KOPT-K1 (cell line): ENCODE measurements around the gene CDH2.

Experiments
- H3K27ac ChIP-seq: fragments of 200-600 bp; sonication (generic); 2 replicates; pipeline ENCODE4 v1.5.1; 2016; ENCODE audit warnings: antibody characterized with exemption, mild to moderate bottlenecking, low read depth, low read length; ENCODE audit not compliant: poor library complexity, severe bottlenecking
- H3K36me3 ChIP-seq: fragments of 200-600 bp; sonication (generic); 2 replicates; pipeline ENCODE4 v1.5.1; 2017; ENCODE audit warnings: antibody characterized with exemption, mild to moderate bottlenecking, low read length, moderate library complexity; ENCODE audit not compliant: insufficient read depth
- H3K9me3 ChIP-seq: fragments of 200-600 bp; sonication (generic); 2 replicates; pipeline ENCODE4 v1.5.1; 2017; ENCODE audit warnings: antibody characterized with exemption, low read length, mild to moderate bottlenecking; ENCODE audit not compliant: insufficient read depth, poor library complexity, severe bottlenecking

The CDH2 gene

DNA sequence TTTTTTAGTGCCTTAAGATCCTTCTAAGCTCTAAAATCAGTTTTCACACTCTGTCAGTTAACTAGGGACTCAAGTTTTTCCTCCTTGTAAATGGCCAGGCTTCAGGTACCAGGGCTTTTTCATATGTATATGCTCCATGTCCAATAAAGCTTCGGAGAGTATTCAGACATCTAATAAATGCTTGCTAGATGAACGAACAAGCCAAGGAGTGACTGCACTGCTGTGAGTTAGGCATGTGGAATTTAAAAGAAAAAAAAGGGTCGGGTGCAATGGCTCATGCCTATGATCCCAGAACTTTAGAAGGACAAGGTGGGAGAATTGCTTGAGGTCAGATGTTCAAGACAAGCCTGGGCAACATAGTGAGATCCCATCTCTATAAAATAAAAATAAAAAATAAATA lies 81.9 kb downstream of the CDH2 start:
- Histone ChIP-seq H3K36me3 (no peaks in the 10 kb centered on the region), H3K9me3 (no peaks in the 10 kb centered on the region), H3K27ac (no peak overlapping the region)

DNA sequence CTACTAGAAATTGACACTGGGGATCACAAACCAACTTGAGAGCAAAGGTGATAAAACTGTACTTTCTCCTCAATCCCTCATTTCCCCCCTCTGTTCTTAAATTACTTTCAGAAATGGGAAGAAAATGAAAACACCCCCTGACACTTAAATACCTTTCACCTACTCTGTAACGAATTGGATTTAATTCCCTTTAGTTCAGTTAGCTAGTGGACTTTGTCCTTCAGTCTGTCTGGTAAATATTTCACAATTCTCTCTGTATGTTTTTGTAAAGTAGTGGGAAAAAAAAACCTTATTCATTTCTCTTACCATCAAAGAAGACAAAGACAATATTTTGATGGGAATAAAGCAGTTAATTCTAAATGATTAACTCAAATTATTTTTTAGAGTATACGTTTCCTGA lies 85.7 kb downstream of the CDH2 start:
- H3K27ac ChIP-seq = no peak overlapping the region
- H3K36me3 ChIP-seq = no peaks in the 10 kb centered on the region
- H3K9me3 ChIP-seq = no peaks in the 10 kb centered on the region

DNA sequence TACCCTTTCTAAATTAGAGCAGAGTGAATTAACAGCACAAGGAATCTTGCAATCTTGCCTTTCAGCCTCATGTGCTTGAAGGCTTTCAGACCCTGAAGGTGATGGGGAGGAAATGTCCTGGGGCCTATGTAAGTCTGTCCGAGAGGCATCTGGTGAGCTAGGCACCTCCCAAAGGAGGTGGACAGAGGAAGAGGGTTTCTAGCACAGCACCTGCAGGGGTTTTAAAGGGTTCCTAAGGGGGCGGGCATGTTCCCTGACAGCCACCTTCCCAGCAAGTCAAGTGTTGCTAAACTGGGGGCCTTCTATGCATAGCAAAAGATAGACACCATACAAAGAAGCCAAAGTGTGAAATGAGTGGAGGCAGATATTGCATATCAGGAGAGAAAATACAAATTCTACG lies 88.5 kb downstream of the CDH2 start:
- no peaks in the 10 kb centered on the region for H3K36me3 ChIP-seq
- H3K27ac ChIP-seq = no peak overlapping the region
- H3K9me3 ChIP-seq = no peaks in the 10 kb centered on the region

DNA sequence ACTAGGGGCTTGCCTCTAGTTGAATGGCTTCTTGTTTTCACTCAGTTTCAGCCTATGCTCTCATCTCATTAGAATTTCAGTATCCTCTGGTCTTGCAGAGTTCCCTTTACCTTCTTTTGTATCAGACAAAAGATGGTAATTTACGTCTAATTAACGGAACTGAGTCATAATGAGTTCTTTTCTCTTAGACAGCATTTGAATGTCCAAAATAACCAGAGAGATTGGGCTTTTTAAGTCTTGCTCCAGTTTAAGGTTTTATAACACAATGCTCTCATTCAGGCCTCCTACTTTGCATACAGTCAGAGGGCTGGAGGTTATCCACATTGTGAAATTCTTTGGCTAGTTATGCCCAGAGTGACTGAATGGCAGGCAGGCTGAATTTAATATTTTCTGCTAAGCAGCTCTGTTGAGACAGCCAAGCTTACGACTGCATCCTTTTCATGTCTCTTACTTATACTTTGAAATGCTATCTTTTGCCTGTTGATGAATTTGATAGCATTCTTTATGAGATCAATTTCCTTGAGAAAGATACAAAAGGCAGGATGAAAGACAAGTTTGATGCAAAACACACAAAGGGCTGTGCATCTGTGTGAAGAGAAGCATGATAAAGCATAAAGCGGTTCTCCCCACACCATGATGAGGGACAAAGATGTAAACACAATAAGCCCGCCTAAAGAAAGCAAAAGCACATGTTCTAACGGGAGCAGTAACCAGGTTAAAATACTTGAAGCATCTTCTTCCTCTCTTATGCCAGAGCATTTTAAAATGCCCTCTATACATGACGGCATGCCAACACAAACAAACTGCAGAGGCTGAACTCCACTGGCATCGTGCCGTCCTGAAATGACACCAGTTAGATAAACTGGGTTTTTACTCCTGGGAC lies 90.0 kb downstream of the CDH2 start:
- Histone ChIP-seq H3K36me3 (no peaks in the 10 kb centered on the region), H3K27ac (no peak overlapping the region), H3K9me3 (no peaks in the 10 kb centered on the region)

DNA sequence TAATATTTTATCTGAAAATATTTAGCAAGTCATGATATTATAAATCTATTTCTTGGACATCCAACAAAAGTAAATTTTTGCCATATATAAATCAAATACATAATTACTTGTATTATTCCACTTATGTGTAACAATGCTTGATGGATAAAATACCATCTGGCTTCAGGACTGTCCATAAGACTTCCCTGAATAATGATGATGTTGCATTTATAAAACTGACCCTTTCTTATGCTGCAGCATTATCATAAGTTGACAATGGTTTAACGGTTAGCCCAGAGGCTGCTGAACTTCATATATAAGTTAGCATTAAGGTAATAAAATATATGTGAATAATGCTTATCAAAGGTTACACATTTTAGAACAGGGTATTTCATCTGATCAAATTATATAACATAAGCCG lies 95.4 kb downstream of the CDH2 start:
- Histone ChIP-seq H3K36me3 (no peaks in the 10 kb centered on the region), H3K27ac (no peak overlapping the region), H3K9me3 (no peaks in the 10 kb centered on the region)

DNA sequence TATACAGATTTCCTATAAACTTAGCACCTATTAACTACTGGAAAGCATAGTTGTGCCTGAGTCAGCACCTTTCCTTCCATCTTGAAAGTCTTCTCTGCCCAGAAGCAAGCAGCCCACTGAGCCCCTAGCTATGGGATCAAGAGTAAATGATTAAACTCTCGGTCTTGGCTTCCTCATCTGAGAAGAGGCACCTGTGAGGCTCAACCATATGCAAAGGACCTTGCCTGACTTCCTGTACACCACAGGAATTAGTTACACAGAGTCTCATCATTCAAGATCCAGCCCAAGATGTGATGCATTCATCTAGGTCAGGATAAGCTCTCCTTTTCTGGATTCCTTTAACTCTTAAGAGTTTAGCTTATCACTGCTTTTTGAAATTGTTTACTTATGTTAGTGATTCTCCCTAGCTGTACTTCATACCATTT lies 96.0 kb downstream of the CDH2 start:
- Histone ChIP-seq H3K27ac (no peak overlapping the region), H3K9me3 (no peaks in the 10 kb centered on the region), H3K36me3 (no peaks in the 10 kb centered on the region)

DNA sequence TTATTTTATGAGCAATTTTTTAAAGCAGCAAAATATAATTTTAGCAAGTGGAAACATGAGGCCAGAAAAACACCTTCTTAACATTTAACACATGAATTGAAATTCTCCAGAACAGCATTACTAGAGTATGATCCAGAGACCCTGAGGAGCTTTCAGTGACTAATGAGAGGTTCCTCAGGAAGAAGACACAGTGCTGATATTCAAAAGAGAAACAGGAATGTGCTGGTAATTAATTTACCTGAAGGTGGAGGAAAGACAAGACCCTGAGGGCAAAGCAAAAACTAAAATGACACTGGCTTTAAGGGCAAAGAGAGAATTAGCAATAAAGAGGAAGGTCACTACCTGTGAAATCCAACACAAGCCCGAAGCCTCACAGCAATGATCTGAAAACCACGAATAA lies 97.0 kb downstream of the CDH2 start:
- H3K27ac ChIP-seq = no peak overlapping the region
- H3K36me3 ChIP-seq = no peaks in the 10 kb centered on the region
- H3K9me3 ChIP-seq = no peaks in the 10 kb centered on the region

DNA sequence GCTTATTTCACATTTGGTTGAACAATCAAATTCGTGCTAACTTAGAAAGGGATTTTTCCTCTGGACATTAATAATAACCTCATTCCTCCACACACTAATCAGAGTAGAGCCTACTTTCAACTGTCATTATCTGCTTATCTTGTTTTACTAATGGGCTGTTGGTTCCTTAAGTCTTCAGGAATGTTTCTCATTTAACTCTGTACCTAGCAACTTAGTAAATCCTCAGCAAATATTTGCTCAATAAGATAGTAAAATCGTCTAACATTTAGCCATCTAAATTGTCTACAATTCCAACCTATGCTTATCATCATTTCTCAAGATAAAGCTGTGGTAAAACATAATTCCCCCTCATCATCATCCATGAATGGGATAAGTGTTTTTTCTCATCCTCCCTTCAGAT lies 98.1 kb downstream of the CDH2 start:
- H3K9me3 ChIP-seq = no peaks in the 10 kb centered on the region
- H3K36me3 ChIP-seq = no peaks in the 10 kb centered on the region
- H3K27ac ChIP-seq = no peak overlapping the region

DNA sequence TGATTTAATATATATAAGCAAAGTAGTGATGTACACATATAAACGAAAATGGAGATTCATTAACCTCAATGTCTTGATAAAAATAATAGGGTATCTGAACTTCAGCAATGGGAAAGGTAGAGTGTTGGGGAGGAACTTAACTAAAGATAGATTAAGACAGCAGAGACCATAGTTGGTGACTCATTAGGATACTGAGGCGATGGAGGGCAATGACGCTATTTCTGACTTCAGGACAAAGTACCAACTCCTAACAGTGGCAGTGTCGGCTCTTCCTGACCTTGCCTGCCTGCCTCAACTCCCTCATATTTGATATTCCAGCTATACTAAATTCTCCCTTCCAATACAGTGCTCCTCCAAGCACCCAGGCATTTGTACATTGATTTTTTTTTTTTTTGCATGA lies 98.6 kb downstream of the CDH2 start:
- Histone ChIP-seq H3K36me3 (no peaks in the 10 kb centered on the region), H3K27ac (no peak overlapping the region), H3K9me3 (no peaks in the 10 kb centered on the region)

DNA sequence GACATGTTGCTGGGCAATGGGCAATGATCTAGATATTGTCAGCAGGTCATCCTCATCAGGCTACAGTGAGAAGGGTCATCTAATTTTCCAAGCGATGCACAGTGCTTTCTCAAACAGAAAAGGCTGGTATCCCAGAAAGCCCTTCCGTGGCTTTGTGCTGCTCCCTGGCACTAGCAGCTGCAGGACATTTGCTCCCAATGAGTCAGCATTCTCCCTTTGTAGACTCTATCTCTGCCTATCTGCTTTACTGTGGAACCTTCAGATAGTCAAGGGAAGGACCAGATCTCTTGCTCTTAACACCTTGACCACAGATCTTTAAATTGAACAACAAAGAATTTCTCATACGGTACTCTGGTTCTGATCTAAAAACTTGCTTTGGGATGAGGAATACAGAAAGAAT lies 101.4 kb downstream of the CDH2 start:
- no peak overlapping the region for H3K27ac ChIP-seq
- no peaks in the 10 kb centered on the region for H3K36me3 ChIP-seq
- no peaks in the 10 kb centered on the region for H3K9me3 ChIP-seq

DNA sequence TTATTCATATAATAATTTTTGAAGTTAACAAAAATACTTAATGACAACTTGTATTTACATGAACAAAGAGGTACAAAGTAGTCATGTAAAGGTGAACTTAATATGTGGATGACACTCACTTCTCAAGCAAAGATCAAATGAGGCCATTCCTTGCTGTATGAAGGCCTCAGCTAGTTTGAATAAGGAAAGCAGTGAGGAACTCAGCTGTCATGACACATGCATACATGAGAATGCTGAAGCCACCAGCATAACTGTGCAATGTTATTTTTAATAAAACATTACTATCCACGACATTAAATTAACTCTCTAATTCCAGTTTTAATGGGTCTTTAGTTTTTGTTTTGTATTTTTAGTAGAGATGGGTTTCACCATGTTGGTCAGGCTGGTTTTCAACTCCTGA lies 102.9 kb downstream of the CDH2 start:
- Histone ChIP-seq H3K36me3 (no peaks in the 10 kb centered on the region), H3K9me3 (no peaks in the 10 kb centered on the region), H3K27ac (no peak overlapping the region)

DNA sequence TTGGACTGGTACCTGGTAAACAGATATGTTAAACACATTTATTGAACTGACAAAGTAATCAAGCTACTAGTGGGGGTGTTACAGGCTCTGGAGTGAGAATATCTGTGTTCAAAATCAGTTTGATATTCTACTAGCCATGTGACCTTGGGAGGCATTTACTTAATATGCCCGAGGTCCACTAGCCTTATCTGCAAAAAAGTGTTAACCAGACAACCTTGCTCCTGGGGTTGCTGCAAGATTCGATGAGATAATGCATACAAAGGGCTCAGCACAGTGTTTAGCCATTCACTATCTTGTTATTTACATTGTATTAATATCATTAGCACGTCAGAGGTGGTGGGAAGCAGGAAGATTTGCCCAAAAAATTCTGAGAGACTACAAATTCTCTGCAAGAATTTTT lies 103.3 kb downstream of the CDH2 start:
- Histone ChIP-seq H3K27ac (no peak overlapping the region), H3K9me3 (no peaks in the 10 kb centered on the region), H3K36me3 (no peaks in the 10 kb centered on the region)

DNA sequence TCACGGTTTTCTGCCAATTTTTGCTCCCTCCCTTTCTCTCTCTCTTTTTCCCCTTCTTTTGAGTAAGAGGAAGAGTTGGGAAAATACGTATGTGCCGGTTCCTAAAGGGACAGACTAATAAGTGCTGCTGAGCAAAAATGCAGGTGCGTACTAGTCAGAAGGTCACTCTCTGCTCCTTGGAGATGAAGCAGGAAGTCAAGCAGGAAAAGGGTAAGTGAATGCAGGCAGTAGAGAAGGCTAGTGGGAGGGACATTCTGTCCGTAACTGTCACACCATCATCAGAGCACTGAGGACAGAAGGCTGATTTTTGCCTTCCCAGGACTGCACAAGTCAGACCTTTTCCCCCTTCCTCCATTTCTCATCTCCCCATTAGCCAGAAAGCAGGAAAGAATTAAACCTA lies 105.7 kb downstream of the CDH2 start:
- no peaks in the 10 kb centered on the region for H3K36me3 ChIP-seq
- H3K9me3 ChIP-seq = no peaks in the 10 kb centered on the region
- no peak overlapping the region for H3K27ac ChIP-seq

DNA sequence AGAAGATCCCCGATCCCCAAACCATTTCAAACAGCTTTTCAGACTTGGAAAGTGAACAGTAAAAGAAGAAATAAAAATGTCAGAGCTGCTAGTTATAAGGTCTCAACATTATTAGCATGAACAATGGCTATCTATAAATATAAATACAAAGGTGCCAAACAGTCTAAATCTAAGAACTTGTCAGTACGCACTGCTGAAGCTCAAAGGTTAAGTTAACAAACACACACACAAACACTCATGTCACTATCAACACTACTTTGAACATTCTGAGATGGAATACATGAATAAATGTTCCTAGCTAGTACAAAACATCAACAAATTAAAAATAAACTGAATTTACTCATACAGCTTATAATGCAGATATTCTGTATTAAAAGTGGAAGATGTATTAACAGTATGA lies 108.7 kb downstream of the CDH2 start:
- Histone ChIP-seq H3K9me3 (no peaks in the 10 kb centered on the region), H3K36me3 (no peaks in the 10 kb centered on the region), H3K27ac (no peak overlapping the region)

DNA sequence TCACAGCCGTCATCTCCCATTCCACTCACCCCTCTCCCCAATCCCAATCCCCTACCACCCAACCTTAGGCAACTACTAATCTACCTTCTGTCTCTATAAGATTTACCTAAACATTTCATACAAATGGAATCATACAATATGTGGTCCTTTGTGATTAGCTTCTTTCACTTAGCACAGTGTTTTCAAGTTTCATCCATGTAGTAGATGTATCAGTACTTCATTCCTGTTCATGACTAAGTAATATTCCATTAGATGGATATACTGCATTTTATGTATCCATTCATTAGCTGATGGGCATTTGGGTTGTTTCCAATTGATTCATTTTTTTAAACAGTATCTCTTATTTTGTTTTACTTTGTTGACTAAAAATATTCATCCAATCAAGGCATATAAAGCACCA lies 109.6 kb downstream of the CDH2 start:
- H3K36me3 ChIP-seq = no peaks in the 10 kb centered on the region
- H3K27ac ChIP-seq = no peak overlapping the region
- H3K9me3 ChIP-seq = no peaks in the 10 kb centered on the region

DNA sequence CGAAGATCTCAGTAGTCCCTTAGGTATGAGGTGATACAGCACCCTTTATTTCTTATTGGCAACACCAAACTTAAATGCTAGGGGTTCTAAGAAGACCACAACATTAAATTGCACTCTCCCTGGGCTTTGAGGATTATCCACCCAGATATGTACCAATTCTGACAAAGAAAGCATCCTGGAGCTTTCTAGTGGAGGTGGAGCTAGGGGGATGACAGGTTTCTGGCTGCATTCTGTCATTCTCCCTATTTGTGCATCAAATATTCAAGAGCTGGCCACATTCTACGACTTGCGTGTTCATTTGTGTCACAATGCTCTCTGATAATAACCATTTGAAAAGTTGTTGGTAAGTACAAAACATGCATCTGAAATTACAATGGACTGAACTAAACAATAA lies 111.1 kb downstream of the CDH2 start:
- no peak overlapping the region for H3K27ac ChIP-seq
- H3K9me3 ChIP-seq = no peaks in the 10 kb centered on the region
- H3K36me3 ChIP-seq = no peaks in the 10 kb centered on the region
